PC-3 (cell line): ENCODE measurements around the gene CGA. TPM values are rescaled to one million over a fixed set of nuclear protein-coding genes. Genes with fewer than 3 reads are reported as not detected.

Source experiments
- ATAC-seq: fragments of 200-7000 bp; cut with Tn5 transposase; 2 replicates; pipeline ENCODE4 v1.9.1; 2020; ENCODE audit warnings: mild to moderate bottlenecking, moderate library complexity
- BruUV-seq: library from RNA; stranded (reverse); fragments of 400-500 nt; replicated peaks from 2 replicates; lab custom pipeline; 2021; lab: Mats Ljungman, UMichigan
- CTCF ChIA-PET: fragments of 300-600 bp; sonication (Branson Sonifier 250); formaldehyde crosslinking; loops from one replicate; lab custom pipeline; 2022; ENCODE audit warnings: antibody characterized with exemption; lab: Charles Lee
- POLR2A ChIA-PET: fragments of 300-600 bp; sonication (Branson Sonifier 250); formaldehyde crosslinking; loops from one replicate; lab custom pipeline; 2022; ENCODE audit warnings: antibody characterized with exemption; ENCODE audit not compliant: unreplicated experiment; lab: Charles Lee
- DNase-seq: peaks from one replicate; pipeline ENCODE4 v3.0.0-alpha.2; 2015
- H2AFZ ChIP-seq: fragments of 300-600 bp; sonication (generic); 2 replicates; pipeline ENCODE4 v1.6.0; 2016; ENCODE audit warnings: antibody characterized with exemption, low read length
- H3F3A ChIP-seq: fragments of 300-600 bp; sonication (generic); one replicate; pipeline ENCODE4 v1.6.0; 2017; ENCODE audit warnings: antibody characterized with exemption, low read length, control low read depth, mild to moderate bottlenecking; ENCODE audit not compliant: unreplicated experiment
- H3K27ac ChIP-seq: fragments of 300-600 bp; sonication (generic); 2 replicates; pipeline ENCODE4 v1.5.1; 2016; ENCODE audit warnings: mild to moderate bottlenecking, low read length
- H3K27me3 ChIP-seq: fragments of 300-600 bp; sonication (generic); 2 replicates; pipeline ENCODE4 v1.6.1; 2016; ENCODE audit warnings: low read length, mixed read lengths
- H3K36me3 ChIP-seq: fragments of 300-600 bp; sonication (generic); 2 replicates; pipeline ENCODE4 v1.6.1; 2016; ENCODE audit warnings: low read depth, mixed run types, low read length, mixed read lengths
- H3K4me1 ChIP-seq: fragments of 300-600 bp; sonication (generic); 2 replicates; pipeline ENCODE4 v1.5.1; 2016; ENCODE audit warnings: low read length; ENCODE audit not compliant: insufficient read depth
- H3K4me2 ChIP-seq: fragments of 300-600 bp; sonication (generic); 2 replicates; pipeline ENCODE4 v1.6.0; 2016; ENCODE audit warnings: low read length
- H3K4me3 ChIP-seq: fragments of 300-600 bp; sonication (generic); 2 replicates; pipeline ENCODE4 v1.5.1; 2016; ENCODE audit warnings: mild to moderate bottlenecking, low read length, mixed read lengths
- H3K79me2 ChIP-seq: fragments of 300-600 bp; sonication (generic); 2 replicates; pipeline ENCODE4 v1.6.1; 2017; ENCODE audit warnings: low read length, mixed read lengths
- H3K9ac ChIP-seq: fragments of 300-600 bp; sonication (generic); 2 replicates; pipeline ENCODE4 v1.6.0; 2016; ENCODE audit warnings: mild to moderate bottlenecking, low read length
- H3K9me2 ChIP-seq: fragments of 300-600 bp; sonication (generic); replicated peaks from 2 replicates; pipeline ENCODE4 v1.6.1; 2016; ENCODE audit warnings: mixed run types, low read length, mixed read lengths
- H3K9me3 ChIP-seq: fragments of 300-600 bp; sonication (generic); 2 replicates; pipeline ENCODE4 v1.6.1; 2016; ENCODE audit warnings: low read length, mixed read lengths
- H4K20me1 ChIP-seq: fragments of 300-600 bp; sonication (generic); 2 replicates; pipeline ENCODE4 v1.6.1; 2016; ENCODE audit warnings: low read length, mixed read lengths
- CTCF ChIP-seq: fragments of 300-600 bp; sonication (generic); conservative IDR thresholded peaks from 2 replicates; pipeline ENCODE4 v1.5.1; 2017; ENCODE audit warnings: antibody characterized with exemption, low read depth, mild to moderate bottlenecking, low read length
- EZH2 ChIP-seq: fragments of 300-600 bp; sonication (generic); IDR thresholded peaks from one replicate; pipeline ENCODE4 v1.6.1; 2017; ENCODE audit warnings: antibody characterized with exemption, mild to moderate bottlenecking, low read length; ENCODE audit not compliant: unreplicated experiment
- EZH2phosphoT487 ChIP-seq: fragments of 300-600 bp; sonication (generic); IDR thresholded peaks from 2 replicates; pipeline ENCODE4 v1.6.1; 2018; ENCODE audit warnings: mild to moderate bottlenecking, antibody characterized with exemption, low read length, borderline replicate concordance
- intact Hi-C: fragments of 100-400 bp; cut with micrococcal nuclease; formaldehyde crosslinking; loops from 2 replicates; pipeline ENCODE4 v1.9.0; 2023
- total RNA-seq: library from RNA; depleted of rRNA; stranded (reverse); fragments of >200 nt; gene quantifications from 2 replicates; pipeline ENCODE4 v1.2.3, GENCODE V29; 2014

CGA gene
- total RNA-seq, 1 experiment from 2014 or later, result not detected

DNA sequence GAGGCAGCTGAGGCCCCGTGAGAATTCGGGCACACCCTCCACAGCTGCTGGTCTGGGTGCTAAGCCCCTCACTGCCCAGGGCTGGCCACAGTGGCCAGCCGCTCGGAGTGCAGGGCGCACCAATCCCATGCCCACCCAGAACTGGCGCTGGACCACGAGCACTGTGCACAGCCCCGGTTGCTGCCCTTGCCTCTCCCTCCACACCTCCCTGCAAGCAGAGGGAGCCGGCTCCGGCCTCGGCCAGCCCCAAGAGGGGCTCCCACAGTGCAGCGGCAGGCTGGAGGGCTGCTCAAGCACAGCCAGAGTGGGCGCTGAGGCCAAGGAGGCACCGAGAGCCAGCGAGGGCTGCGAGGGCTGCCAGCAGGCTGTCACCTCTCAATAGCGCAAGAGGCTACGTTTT is 35.0 kb downstream of the CGA start:
- Histone ChIP-seq H4K20me1 (no peaks in the 10 kb centered on the region), H3K9me2 (no peaks in the 10 kb centered on the region), H3K79me2 (no peaks in the 10 kb centered on the region), H3K27me3 (0 out of 2 replicates have a peak, but pooled peaks cover 5% of the 10 kb centered on the region), H3K9me3 (no peaks in the 10 kb centered on the region), H3K36me3 (no peaks in the 10 kb centered on the region), H3K27ac (no peak overlapping the region), H3K4me2 (no peak overlapping the region), H3F3A (no peaks in the 10 kb centered on the region), H3K4me1 (no peaks in the 10 kb centered on the region), H3K4me3 (no peak overlapping the region), H2AFZ (no peak overlapping the region), H3K9ac (no peak overlapping the region)
- TF ChIP-seq EZH2 (no peak), EZH2phosphoT487 (no peak), CTCF (no peak)
- no peak for DNase-seq
- ATAC-seq, result no peak
- ChIA-PET POLR2A (no interaction called here), CTCF (no interaction called here)
- intact Hi-C loops, result loop anchor here (10.0 kb wide), 1 partner anchor 175 kb away; no protein-coding TSS in a partner anchor
- no TSS peak for BruUV-seq

DNA sequence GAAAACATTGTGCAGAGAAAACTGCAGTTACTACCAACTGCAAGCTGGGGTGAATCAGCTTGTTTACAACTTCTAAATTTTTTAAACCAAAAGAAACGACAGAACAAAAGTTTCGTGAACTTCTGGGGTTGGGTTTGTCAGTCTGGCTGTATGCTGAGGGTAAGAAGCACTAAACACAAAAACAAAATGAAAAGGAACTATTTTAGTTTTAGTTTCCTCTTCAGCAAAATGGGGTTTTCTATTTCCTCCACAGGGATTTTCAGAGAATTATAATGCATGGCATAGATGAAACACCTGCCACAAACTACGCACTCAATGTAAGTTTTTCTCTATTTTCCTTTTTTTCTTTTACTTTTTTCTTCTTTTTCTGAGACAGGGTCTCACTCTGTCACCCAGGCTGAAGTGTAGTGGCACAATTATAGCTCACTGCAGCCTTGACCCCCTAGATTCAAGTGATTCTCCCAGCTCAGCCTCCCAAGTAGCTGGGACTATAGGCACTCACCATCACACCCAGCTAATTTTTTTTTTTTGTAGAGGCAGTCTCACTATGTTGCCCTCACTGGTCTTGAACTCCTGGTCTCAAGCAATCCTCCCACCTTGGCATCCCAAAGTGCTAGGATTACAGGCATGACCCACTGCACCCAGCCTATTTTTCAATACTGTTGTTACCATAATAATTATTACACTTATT is 40.6 kb downstream of the CGA start:
- no peak overlapping the region for H3K4me3 ChIP-seq
- H3K4me1 ChIP-seq, result no peaks in the 10 kb centered on the region
- H4K20me1 ChIP-seq, result no peaks in the 10 kb centered on the region
- no peak for TF ChIP-seq EZH2
- no peak for TF ChIP-seq EZH2phosphoT487
- TF ChIP-seq CTCF, result no peak
- H3K79me2 ChIP-seq, result no peaks in the 10 kb centered on the region
- ChIA-PET CTCF (no interaction called here), POLR2A (no interaction called here)
- no peaks in the 10 kb centered on the region for H3K9me2 ChIP-seq
- BruUV-seq, result no TSS peak
- intact Hi-C loops, result no loop called here
- DNase-seq (no peak), ATAC-seq (no peak)
- no peak overlapping the region for H3K27ac ChIP-seq
- no peaks in the 10 kb centered on the region for H3K36me3 ChIP-seq
- H2AFZ ChIP-seq, result no peak overlapping the region
- no peak overlapping the region for H3K4me2 ChIP-seq
- no peaks in the 10 kb centered on the region for H3F3A ChIP-seq
- H3K9me3 ChIP-seq, result no peaks in the 10 kb centered on the region
- no peak overlapping the region for H3K9ac ChIP-seq
- H3K27me3 ChIP-seq, result no peaks in the 10 kb centered on the region; the same call in 1 of the 2 replicates

DNA sequence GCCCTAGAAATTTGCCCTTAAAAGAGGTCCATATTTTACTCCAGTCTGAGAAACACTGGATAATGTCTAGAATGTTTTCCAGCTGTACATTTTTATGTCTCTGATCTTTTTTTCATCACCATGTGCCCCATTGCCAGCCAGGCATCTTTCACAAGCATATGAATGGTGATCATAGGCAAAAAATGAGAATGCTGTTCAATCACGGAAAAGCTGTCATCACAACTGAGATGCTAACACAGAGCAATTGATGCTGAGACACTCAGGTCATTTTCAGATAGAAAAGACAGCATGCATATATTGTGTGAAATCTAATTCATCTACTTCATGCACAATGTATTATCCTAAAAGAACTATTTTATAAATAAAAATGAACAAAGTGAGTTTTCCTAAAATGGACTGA is 41.6 kb downstream of the CGA start:
- H3K79me2 ChIP-seq, result no peaks in the 10 kb centered on the region
- H3K9me3 ChIP-seq, result no peaks in the 10 kb centered on the region
- H3F3A ChIP-seq, result no peaks in the 10 kb centered on the region
- H3K4me3 ChIP-seq, result no peak overlapping the region
- no peaks in the 10 kb centered on the region for H3K4me1 ChIP-seq
- no peaks in the 10 kb centered on the region for H3K36me3 ChIP-seq
- ChIA-PET POLR2A (no interaction called here), CTCF (no interaction called here)
- no peak overlapping the region for H3K4me2 ChIP-seq
- BruUV-seq, result no TSS peak
- H3K9ac ChIP-seq, result no peak overlapping the region
- H3K27ac ChIP-seq, result no peak overlapping the region
- DNase-seq (no peak), ATAC-seq (no peak)
- no peaks in the 10 kb centered on the region for H3K9me2 ChIP-seq
- TF ChIP-seq EZH2phosphoT487 (no peak), EZH2 (no peak), CTCF (no peak)
- intact Hi-C loops, result no loop called here
- H2AFZ ChIP-seq, result no peak overlapping the region
- no peaks in the 10 kb centered on the region; the same call in 1 of the 2 replicates for H3K27me3 ChIP-seq
- no peaks in the 10 kb centered on the region for H4K20me1 ChIP-seq
